GM21367 (cell line): ENCODE results near the gene SLC2A13.
"Not testable (repeated sequence)": the region's sequence is repeated elsewhere in the genome, so short reads cannot be mapped to it uniquely, and the experiment has no call there.

Source experiments
- ATAC-seq: cut with Tn5 transposase; IDR thresholded peaks from one replicate; pipeline ENCODE4 v1.9.1; 2021; ENCODE audit not compliant: unreplicated experiment

Gene SLC2A13

DNA sequence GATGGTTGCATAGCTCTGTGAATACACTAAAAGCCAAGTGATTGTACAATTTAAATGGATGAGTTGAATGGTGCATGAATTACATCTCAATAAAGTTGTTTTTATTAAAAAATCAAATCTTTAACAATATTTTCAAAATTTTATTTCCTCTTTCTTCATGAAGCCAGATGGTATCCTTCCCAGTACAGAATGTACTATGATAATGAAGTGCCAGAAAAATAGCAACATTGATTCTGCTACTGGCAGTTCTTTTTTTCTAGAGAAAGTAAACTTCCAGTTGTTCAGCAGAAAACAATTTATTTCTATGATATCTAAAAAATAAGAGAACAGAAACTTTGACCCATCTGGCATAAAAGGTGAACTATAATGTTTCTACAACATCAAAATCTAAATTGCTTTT lies 61.5 kb downstream of the SLC2A13 start:
- ATAC-seq: no peak

DNA sequence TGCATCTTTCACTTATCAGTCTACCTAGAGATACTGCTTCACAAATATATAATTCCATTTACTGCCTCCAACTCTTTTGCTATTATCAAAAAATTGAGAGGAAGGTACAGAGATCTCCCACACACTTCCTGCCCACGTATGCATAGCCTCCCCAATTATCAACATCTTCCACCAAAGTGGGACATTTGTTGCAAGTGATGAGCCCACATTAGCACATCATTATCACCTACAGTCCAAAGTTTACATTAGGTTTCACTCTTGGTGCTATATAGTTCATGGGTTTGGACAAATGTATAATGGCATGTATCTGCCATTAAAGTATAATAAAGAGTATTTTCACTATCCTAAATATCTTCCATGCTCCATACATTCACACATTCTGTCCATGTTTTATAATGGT lies 66.3 kb downstream of the SLC2A13 start:
- no peak for ATAC-seq

DNA sequence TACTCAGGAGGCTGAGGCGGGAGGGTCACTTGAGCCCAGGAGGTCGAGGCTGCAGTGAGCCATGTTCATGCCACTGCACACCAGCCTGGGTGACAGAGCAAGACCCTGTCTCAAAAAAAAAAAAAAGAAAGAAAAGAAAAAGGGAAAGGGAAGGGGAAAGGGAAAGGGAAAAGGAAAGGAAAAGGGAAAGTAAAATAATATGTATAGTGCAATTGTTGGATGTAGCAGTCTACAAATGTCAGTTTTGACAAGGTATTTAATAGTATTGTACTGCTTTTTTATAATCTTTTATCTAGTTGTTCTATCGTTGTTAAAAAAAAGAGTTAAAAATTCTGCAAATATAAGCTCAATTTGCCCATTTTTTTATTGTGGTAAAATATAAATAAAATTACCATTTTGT lies 67.3 kb downstream of the SLC2A13 start:
- ATAC-seq: no peak

DNA sequence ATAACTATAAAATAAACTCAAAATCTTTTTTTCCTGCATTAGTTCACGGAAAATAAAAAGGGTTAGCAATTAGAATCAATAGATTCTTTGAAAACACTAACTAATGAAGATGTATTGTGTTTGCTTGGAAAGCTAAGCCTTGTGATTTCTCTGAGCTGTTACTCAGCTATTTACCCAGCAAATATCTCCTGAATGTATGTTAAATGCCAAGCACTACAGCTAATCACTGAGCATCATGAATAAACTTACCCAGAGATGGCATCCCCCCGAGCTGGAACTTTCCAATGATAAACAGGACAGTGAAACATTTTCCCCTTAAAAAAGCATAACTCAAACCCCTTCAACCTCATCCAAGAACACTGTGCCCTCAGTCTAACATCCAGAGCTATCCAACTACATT lies 71.2 kb downstream of the SLC2A13 start:
- no peak for ATAC-seq

DNA sequence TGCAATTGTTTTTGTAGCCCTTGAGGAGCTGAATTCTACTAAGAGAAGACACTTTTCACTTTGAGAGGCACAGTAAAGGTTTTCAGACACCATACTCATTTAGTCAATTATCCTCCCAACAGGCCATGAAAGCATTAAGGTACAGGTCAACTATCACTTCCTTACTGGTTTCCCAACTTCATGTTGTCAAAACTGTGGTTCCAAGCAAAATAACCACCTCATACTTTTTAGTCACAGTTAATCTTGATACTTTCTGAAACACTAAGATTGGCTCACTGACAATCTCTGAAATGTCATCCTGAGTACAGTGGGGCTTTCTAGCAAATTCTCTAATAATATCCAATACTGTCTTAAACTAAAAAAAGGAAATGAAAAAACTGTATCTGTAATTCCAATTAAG lies 71.7 kb downstream of the SLC2A13 start:
- ATAC-seq: no peak

DNA sequence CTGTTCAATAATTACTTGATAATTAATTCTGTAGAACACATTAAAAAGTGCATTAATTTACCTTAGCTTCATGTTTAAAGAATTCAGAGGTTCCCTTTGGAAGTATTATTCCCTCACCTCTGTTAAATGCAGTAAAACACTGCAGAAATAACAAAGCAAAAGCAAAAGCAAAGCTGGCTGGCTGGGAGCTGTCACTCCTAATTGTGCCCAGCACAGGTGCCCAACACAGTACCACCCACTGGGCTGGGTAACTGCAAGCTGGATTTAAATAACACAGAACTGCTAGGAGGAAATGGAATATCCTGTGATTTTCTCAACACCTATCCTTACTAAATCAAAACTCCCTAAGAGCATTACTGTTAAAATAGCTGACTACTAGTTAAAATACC lies 72.6 kb downstream of the SLC2A13 start:
- no peak for ATAC-seq

DNA sequence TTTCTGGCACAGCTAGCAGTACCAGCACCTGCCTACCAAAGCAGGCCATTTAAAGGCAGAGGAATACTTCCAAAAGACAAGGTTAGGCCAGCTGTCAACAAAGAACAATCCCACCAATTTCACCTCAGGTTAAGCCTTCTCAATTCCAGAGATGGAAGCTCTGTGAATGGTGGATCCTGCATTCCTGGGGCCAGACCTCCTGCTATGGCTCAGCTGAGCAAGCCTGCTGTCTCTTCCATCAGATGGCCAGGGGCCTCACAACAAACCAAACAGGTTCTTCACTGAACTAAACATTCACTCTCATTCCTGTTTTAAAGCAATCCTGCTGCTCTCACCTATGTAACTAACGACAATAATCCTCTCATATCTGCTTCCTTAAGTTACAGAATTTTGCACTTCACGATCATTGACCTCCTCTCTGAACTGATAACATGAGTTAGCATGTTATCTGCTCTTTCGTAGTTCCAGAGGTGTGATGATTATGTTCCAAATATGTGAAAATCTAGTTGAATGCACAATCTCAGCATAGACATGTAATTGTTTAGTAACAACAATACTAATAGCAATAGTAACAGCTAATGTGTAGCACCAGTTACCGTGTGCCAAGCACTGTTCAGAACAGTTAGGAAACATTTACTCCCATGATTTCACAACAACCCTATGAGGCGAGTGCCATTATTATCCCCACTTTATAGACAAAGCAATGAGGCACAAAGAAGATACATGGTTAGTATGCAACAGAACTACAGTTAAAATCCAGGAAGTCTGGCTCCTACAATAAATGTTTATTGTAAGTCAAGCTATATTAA lies 73.2 kb downstream of the SLC2A13 start:
- ATAC-seq: no peak

DNA sequence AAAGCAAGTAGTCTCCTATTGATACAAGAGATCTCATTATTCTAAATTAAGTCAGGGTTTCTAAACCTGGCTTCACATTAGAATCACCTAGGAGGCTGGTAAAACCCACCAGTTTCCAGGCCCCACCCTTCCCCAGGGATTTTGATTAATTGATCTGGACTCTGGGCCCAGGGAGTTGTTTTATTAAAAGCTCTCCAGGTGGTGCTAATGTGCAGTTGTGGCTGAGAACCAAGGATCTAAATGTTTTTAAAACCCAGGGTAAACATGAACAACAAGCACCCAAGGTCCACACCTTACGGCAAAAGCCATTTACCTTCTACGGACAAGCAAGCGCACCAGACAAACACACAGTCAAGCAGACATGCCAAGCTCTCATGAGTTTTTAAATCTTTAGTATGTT lies 73.9 kb downstream of the SLC2A13 start:
- ATAC-seq: no peak

DNA sequence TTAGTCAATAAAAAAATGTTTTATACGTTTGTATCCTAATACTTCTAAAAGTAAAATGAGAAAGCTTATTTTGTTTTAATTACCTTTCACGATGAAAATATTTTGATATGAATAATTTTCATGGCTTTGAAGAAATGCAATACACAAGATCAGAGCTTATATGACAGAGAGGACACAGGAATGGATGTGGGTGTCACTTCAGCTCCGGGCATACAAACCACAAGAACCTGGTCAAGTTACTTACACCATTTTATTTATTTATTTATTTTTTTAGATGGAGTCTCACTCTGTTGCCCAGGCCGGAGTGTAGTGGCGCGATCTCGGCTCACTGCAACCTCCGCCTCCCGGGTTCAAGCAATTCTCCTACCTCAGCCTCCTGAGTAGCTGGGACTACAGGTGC lies 74.9 kb downstream of the SLC2A13 start:
- not testable (repeated sequence) for ATAC-seq

DNA sequence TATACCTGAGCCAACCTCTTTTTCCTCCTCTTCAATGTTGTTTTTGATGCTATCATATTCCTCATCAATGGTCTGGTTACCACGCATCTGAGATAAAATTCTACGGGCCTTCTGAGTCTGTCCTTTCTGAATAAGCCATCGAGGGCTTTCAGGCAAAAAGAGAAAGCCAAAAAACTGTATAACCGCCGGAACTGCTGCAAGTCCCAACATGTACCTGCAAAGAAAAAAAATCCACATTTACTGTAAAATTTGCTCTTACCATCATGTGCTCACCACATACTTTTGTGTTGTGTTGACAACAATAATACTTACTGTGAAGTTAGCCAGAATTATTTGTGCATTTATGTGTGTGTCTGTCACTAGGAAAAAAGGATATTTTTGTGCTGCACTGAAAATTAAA lies 77.6 kb downstream of the SLC2A13 start:
- no peak for ATAC-seq

DNA sequence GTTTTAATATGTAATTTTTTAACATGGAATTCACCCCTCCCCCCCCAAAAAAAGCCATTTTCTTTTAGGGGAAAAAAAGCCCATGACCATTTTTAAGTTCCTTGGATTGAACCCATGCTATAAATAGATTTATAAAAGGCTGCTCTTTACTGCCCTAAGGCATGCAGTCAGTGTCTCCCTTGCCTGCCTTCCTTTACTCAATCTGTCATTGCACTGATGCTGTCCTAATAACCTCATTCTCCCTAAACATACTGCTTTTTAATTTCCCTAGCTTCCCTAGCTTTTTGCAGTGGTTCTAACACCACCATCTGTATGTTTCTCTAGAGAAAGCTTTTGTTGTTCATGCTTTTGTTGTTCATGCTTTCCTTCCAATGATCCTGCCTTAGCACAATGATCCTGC lies 83.0 kb downstream of the SLC2A13 start:
- no peak for ATAC-seq

DNA sequence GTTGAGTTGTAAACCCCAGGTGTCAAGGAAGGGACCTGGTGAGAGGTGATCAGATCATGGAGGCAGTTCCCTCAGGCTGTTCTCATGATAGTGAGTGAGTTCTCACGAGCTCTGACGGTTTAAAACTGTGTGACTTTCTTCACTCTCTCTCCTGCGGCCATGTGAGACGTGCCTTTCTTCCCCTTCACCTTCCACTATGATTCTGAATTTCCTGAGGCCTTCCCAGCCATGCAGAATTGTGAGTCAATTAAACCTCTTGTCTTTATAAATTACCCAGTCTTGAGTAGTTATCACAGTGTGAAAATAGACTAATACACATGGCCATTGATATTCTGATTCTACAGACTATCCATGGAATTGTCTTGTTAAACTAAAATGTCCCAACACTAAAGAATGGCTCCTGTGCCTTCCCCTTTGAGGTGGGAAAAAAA lies 85.6 kb downstream of the SLC2A13 start:
- ATAC-seq: no peak

DNA sequence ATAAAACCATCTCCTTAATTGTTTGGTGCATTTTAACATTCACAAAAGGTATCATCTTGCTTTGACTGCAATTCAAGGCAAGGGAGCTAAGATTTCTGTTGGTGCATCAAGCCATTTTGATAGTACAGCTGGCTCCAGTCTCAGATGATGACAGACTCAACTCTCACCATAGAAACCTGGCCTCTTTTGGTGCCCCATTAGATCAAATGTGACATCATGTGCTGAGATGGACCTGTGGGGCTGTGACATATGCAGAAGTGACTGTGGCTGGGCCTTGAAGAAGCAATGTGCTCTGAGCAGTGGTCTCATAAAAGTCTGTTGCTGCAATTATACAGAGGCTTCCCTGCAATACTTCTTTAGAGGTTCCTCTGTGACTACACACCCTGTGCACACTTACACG lies 88.4 kb downstream of the SLC2A13 start:
- ATAC-seq: no peak

DNA sequence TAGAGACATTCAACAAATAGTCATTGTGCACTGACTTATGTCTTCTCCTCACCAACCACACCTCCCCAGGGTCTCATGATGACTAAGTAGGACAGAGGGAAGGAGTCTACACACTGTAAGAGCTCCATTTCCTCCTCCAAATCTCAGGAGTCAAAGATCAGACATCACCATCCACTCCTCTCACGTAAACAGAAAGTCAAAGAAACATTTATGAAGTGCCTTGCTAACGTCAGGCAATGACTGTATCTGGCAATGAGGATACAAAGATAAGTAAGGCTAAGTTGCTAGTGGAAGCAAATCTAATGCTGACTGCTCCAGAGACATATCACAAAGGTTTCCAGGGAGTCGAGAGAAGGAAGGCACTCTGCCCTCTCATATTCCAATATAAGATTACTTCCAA lies 88.9 kb downstream of the SLC2A13 start:
- ATAC-seq: no peak

DNA sequence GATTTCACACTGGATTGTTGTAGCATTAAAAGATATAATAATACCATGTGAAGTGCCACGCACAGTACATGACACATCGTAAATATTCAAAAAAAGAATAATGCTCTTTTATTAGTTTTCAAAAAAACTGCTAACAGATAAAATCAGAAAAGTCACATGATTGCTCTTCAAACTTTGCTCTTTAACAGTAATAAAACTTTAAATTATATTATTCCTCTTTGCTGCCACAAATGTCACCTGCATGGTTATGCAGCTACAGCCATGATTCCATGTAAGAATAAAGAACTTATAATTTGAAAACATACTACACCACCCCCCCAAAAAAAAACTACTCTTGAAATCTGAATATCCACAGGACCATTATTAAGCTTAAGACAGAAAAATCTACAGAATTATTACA lies 90.0 kb downstream of the SLC2A13 start:
- ATAC-seq: no peak

DNA sequence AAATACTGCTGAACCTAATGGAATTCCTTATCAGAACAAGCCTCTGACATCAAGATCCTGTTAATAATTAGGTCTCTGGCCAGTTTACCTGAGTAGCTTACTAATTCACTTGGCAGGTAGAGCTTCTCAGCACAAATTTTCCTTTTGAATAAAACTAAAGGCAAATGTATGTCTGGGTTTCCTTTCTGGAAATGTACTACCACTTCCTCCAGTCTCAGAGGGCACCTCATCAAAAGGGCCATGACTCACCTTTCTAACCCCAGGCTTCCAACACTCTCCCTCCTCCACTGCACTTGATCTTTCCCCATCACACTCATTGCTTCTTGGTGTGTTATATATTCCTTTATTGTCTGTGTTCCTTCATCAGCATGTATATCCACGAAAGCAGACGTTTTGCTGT lies 90.5 kb downstream of the SLC2A13 start:
- ATAC-seq: no peak

DNA sequence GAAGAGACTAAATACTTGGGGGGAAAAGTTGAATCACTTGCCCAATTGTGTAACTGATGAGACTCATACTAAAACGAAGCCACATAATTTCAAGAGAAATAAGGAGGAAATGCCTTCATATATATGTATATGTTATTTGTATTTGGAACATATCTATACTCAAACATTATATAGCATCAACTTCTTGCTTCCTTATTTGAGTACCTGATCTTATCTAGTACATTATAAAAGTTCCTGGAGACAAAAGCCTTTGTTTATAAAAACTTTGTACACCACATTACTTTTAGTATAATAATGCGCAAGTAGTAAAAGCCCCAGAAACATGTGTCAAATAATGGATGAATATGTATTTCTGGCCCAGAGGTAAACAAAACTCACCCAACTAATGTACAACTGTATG lies 92.0 kb downstream of the SLC2A13 start:
- no peak for ATAC-seq

DNA sequence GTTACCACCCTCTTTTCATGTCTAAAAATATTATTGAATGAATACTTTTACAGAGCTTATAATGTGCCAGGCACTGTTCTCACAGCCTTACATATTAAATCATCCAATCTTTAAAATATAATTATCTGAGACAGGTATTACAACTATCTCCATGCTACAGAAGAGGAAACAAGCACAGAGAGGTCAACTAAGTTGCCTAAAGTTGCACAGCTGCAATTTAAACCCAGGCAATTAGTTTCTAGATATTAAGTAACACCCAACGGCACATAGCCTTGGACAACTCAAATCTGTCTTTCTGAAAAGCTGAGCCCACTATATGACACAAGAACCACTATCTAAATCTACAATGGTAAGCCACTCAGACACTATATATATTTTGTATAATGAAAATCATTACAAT lies 92.6 kb downstream of the SLC2A13 start:
- ATAC-seq: no peak

DNA sequence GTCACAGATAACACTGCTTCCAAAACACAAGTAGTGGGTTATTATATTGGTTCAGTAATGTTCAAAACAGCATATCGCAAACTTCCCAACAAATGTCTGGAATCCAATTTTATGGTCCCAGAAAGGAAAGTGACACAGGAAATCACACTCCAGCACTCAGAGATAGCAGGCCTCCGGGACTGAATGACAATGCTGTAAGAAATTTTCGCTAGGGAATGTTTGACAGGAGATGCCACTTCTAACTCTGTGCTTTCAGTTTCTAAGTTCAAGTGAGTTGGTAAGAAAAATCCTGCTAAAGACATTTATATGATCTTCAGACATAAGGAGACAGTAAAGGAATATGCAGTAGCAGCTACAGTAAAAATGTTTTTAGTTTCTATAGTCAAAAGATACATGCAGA lies 93.2 kb downstream of the SLC2A13 start:
- ATAC-seq: no peak

DNA sequence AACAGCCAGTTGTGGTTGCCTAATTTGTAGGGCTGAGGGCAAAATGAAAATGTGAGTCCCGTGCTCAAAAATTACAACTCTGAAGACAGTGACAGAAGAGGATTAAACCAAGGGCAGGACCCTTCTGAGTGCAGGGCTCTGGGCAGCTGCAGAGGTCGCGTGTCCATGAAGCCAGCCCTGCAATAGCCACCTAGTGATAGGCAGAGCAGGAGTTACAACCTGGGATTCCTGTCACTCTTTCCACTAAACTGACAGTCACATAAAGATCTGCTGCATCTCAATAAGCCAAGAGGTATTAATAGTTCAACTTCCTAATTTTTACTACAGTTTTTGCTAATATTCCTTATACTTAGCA lies 94.1 kb downstream of the SLC2A13 start:
- peak; percentile 11 for ATAC-seq

DNA sequence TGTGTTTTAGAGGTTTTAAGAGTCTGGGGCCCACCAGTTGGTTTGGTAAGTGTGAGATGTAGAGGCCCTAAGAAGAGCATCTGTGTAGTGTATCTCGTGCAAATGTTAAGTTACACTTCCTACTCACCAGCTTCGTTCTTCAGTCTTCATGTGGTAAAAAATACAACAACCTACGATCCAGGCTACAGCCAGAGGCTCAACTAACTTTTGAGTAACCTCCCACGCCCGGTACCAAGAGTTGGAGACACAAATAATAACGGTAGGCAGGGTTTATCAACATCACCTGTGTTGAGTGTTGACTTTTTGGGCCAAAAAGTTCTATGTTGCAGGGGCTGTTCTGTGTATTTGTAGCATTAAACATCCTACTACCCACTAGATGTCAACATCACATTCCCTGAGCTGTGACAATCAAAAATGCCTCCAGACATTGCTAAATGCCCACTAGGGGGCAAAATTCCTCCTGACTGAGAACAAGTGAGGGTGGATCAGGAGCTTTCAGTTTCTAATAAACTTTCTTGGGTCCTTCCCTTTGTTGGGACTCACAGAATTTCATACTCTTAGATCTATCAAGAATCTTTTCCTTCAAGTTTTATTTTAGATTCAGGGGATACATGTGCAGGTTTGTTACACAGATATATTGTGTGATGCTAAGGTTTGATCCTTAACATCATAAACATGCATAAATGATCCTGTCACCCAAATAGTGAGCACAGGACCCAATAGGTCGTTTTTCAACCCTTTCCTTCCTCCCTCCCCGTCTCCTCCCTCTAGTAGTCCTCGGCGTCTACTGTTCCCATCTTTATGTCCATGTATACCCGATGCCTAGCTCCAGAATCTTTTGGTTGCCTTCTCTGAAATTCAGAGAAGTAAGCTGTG lies 94.7 kb downstream of the SLC2A13 start:
- peak; percentile 95 for ATAC-seq
